Nephron (organoid): Measurements from ENCODE around the gene HPN.

Source experiments
- H3K27ac Mint-ChIP-seq, 3 experiments: 2 replicates each; pipeline ENCODE4 v1.8.0; 2020; ENCODE audit warnings: mixed read lengths in 3 of 3, mild to moderate bottlenecking in 2 of 3, moderate library complexity in 1 of 3
- H3K27me3 Mint-ChIP-seq: 2 replicates; pipeline ENCODE4 v1.8.0; 2021; ENCODE audit warnings: low read depth, mild to moderate bottlenecking, moderate library complexity, mixed read lengths
- H3K36me3 Mint-ChIP-seq: 2 replicates; pipeline ENCODE4 v1.8.0; 2020; ENCODE audit warnings: low read depth, mixed read lengths
- H3K4me1 Mint-ChIP-seq: 2 replicates; pipeline ENCODE4 v1.8.0; 2020; ENCODE audit warnings: mixed read lengths
- H3K4me3 Mint-ChIP-seq, 3 experiments: 2 replicates each; pipeline ENCODE4 v1.8.0; 2020; ENCODE audit warnings: mild to moderate bottlenecking in 3 of 3, mixed read lengths in 3 of 3, moderate library complexity in 2 of 3
- H3K9me3 Mint-ChIP-seq: 2 replicates; pipeline ENCODE4 v1.8.0; 2020; ENCODE audit warnings: mixed read lengths
- TF ChIP-seq, protein P1 (sequence below), 3 experiments: fragments of 200-600 bp; sonication (generic); IDR thresholded peaks; one replicate each; pipeline ENCODE4 v1.5.0; 2021; ENCODE audit warnings: antibody characterized with exemption in 3 of 3; ENCODE audit not compliant: unreplicated experiment in 3 of 3

Gene HPN

DNA sequence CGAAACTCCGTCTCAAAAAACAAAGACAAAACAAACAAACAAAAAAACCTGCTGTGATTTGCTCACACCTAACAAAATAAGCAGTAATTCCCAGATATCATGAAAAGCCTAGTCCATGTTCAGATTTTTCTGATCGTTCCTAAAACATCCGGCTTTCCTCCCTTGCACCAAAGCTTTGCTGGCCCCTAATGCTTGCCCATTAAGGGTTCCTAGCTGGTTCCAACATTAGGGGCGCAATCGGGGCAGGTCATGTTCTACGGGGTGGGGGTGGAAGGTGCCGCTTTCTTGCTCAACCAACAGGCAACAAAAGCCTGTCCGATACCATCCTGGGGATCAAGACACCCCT is 48.6 kb downstream of the HPN start:
- H3K27ac Mint-ChIP-seq = no peak overlapping the region
- H3K27me3 Mint-ChIP-seq = peaks cover 15% of the 10 kb centered on the region
- no peak overlapping the region for H3K4me3 Mint-ChIP-seq
- no peaks in the 10 kb centered on the region for H3K9me3 Mint-ChIP-seq
- no peaks in the 10 kb centered on the region for H3K36me3 Mint-ChIP-seq
- no peaks in the 10 kb centered on the region for H3K4me1 Mint-ChIP-seq
- TF ChIP-seq, protein P1, sequence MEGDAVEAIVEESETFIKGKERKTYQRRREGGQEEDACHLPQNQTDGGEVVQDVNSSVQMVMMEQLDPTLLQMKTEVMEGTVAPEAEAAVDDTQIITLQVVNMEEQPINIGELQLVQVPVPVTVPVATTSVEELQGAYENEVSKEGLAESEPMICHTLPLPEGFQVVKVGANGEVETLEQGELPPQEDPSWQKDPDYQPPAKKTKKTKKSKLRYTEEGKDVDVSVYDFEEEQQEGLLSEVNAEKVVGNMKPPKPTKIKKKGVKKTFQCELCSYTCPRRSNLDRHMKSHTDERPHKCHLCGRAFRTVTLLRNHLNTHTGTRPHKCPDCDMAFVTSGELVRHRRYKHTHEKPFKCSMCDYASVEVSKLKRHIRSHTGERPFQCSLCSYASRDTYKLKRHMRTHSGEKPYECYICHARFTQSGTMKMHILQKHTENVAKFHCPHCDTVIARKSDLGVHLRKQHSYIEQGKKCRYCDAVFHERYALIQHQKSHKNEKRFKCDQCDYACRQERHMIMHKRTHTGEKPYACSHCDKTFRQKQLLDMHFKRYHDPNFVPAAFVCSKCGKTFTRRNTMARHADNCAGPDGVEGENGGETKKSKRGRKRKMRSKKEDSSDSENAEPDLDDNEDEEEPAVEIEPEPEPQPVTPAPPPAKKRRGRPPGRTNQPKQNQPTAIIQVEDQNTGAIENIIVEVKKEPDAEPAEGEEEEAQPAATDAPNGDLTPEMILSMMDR (IDR thresholded peaks at IDR 0.05; ENCODE audit: unreplicated experiment in 3 of 3) = no peak

DNA sequence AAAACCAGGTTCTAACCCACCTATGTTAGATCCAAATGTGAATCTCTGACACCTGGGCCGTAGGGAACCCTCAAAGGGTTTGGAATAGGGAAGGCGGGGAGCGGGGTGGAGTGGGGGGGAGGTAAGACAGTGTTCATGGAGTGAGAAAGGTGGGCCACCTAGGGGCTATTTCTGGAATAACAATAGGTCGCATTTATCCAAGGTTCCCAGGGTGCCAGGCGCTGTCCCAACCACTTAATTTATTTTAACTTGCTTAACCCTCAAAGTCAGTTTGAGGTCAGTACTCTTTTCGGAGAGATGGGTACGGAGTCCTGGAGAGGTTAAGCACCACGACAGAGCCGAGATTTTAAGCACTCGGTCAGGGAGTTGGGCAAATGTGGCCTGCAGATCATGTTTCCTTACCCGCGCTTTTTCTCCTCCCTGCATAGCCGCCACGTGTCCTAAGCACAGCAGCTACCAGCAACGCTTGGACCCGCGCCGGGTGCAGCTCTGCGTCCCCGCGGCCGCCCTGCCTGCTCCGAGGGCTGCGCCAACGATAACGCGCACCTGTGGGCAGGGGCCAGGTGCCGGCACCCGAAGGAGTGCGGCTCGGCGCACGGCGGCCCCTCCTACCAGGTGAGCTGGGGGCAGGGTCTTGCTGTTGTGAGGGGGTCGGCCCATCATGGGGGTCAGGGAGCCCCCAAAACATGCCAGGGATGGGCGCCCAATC is 49.1 kb downstream of the HPN start:
- H3K27me3 Mint-ChIP-seq = peaks cover 15% of the 10 kb centered on the region

DNA sequence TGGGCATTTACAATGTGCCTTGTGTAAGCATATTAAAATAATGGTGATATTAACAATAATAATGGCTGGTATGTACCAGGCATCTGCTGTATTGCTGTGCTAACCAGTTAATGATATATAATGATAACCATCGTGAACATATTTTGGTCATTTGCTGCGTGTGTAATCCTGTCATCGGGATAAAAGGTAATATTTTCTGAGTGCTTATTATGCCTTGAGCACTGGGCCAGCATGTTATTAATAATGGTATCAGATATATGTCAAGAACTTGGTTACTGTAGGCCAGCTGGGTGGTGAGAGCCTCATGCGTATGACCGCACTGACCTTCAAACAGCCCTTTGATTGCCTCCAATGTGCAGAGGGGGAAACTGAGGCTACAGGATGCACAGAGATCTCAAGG is 51.9 kb downstream of the HPN start:
- TF ChIP-seq, protein P1 (IDR thresholded peaks at IDR 0.05; ENCODE audit: unreplicated experiment in 3 of 3) = no peak
- H3K9me3 Mint-ChIP-seq = no peaks in the 10 kb centered on the region
- no peaks in the 10 kb centered on the region for H3K36me3 Mint-ChIP-seq
- no peaks in the 10 kb centered on the region for H3K4me1 Mint-ChIP-seq
- peaks cover 19% of the 10 kb centered on the region for H3K27me3 Mint-ChIP-seq
- no peak overlapping the region for H3K27ac Mint-ChIP-seq
- no peak overlapping the region for H3K4me3 Mint-ChIP-seq

More for the DNA sequence above, 49.1 kb downstream of the HPN start:
- TF ChIP-seq, protein P1 (IDR thresholded peaks at IDR 0.05; ENCODE audit: unreplicated experiment in 3 of 3) = peak; percentile 61 to 69 (median 63)
- Mint-ChIP-seq H3K9me3 (no peaks in the 10 kb centered on the region), H3K4me3 (peak overlapping the region in 1 of 3 experiments; percentile 54), H3K4me1 (no peaks in the 10 kb centered on the region), H3K36me3 (no peaks in the 10 kb centered on the region), H3K27ac (no peak overlapping the region)

DNA sequence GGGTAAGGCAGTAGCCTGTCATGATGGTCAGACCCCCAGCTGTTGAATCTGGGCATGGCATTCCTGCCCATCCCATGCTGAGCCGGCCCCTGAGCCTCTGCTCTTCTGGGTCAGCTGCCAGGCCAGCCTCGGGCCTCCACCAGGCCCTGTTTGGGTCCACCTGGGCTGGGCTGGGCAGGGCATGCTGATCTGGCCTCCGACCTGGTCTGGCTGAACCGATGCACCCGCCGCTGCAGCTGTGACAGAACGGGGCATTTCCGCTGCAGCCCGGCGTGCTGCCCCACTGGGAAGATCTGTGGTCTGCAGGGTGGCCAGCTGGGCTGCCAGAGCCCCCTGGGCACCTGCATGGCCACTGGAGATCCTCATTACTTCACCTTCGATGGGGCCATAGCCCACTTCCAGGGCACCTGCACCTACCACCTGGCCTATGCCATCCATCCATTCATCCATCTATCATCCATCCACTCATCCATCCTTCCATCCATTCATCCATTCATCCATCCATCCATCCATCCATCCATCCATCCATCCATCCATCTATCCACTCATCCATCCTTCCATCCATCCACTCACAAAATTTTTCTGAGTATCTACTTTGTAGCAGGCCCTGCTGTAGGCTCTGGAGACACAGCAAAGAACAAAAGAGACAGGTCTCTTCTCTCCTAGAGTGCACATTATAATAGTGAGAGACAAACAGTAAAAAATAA is 52.6 kb downstream of the HPN start:
- TF ChIP-seq, protein P1 (IDR thresholded peaks at IDR 0.05; ENCODE audit: unreplicated experiment in 3 of 3) = no peak
- Mint-ChIP-seq H3K4me3 (no peak overlapping the region), H3K27ac (no peak overlapping the region), H3K4me1 (no peaks in the 10 kb centered on the region), H3K36me3 (no peaks in the 10 kb centered on the region), H3K27me3 (peaks cover 19% of the 10 kb centered on the region), H3K9me3 (no peaks in the 10 kb centered on the region)

DNA sequence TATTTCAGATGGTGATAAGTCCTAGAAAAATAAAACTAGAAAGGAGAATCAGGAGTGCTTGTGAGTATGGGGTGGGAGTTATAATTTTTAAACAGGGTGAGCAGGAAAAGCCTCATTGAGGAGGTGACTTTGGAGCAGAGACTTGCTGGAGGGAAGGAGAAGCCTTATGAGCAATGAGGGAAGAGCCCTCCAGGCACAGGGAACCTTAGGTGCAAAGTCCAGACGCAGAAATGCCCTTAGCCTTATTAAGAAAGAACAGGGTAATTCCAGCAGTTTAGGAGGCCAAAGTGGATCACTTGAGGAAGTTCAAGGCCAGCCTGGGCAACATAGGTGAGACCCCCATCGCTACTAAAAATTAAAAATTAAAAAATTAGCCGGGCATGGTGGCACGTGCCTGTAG is 53.1 kb downstream of the HPN start:
- TF ChIP-seq, protein P1 (IDR thresholded peaks at IDR 0.05; ENCODE audit: unreplicated experiment in 3 of 3) = no peak
- Mint-ChIP-seq H3K9me3 (no peaks in the 10 kb centered on the region), H3K36me3 (no peaks in the 10 kb centered on the region), H3K27me3 (peaks cover 19% of the 10 kb centered on the region), H3K27ac (no peak overlapping the region), H3K4me3 (no peak overlapping the region), H3K4me1 (no peaks in the 10 kb centered on the region)
